Liver (tissue), 3 donors: ENCODE measurements around the gene EZR.

Source experiments
- CTCF ChIP-seq: fragments of 150-350 bp; IDR thresholded peaks from 2 replicates; pipeline ENCODE4 v1.5.1; 2017; ENCODE audit warnings: improper control_type of control experiment, low read depth, low read length; ENCODE audit not compliant: missing input control
- EGR1 ChIP-seq, 2 donors: IDR thresholded peaks; 2 replicates each; pipeline ENCODE4 v1.6.1; 2016 to 2018; ENCODE audit warnings: antibody characterized with exemption in 2 of 2, low read depth in 2 of 2
- GABPA ChIP-seq, 2 donors: IDR thresholded peaks in 1 of 2; conservative IDR thresholded peaks in 1 of 2; 2 replicates each; pipeline ENCODE4 v1.6.1; 2016; ENCODE audit warnings: antibody characterized with exemption in 2 of 2, mild to moderate bottlenecking in 1 of 2, moderate library complexity in 1 of 2
- HNF4G ChIP-seq: IDR thresholded peaks from 2 replicates; pipeline ENCODE4 v1.6.1; 2016; ENCODE audit warnings: antibody characterized with exemption
- JUND ChIP-seq, 2 donors: IDR thresholded peaks; 2 replicates each; pipeline ENCODE4 v1.6.1; 2016; ENCODE audit warnings: antibody characterized with exemption in 2 of 2
- MAX ChIP-seq: IDR thresholded peaks from 2 replicates; pipeline ENCODE4 v1.6.1; 2016; ENCODE audit warnings: antibody characterized with exemption
- RAD21 ChIP-seq, 2 donors: IDR thresholded peaks; 2 replicates each; pipeline ENCODE4 v1.6.1; 2016; ENCODE audit warnings: antibody characterized with exemption in 2 of 2, mild to moderate bottlenecking in 2 of 2
- RXRA ChIP-seq, 2 donors: IDR thresholded peaks; 2 replicates each; pipeline ENCODE4 v1.6.1; 2017 to 2018; ENCODE audit warnings: antibody characterized with exemption in 2 of 2, mild to moderate bottlenecking in 1 of 2
- SP1 ChIP-seq: IDR thresholded peaks from 2 replicates; pipeline ENCODE4 v1.6.1; 2018; ENCODE audit warnings: antibody characterized with exemption, mild to moderate bottlenecking
- TAF1 ChIP-seq: conservative IDR thresholded peaks from 2 replicates; pipeline ENCODE4 v1.6.1; 2016; ENCODE audit warnings: antibody characterized with exemption, mild to moderate bottlenecking
- YY1 ChIP-seq: IDR thresholded peaks from 2 replicates; pipeline ENCODE4 v1.6.1; 2016; ENCODE audit warnings: antibody characterized with exemption, mild to moderate bottlenecking
- TF ChIP-seq, protein P1 (sequence below): IDR thresholded peaks from 2 replicates; pipeline ENCODE4 v1.6.1; 2016; ENCODE audit warnings: antibody characterized with exemption, mild to moderate bottlenecking
- TF ChIP-seq, protein P2 (sequence below): IDR thresholded peaks from 2 replicates; pipeline ENCODE4 v1.6.1; 2016; ENCODE audit warnings: antibody characterized with exemption
- TF ChIP-seq, protein P3 (sequence below): IDR thresholded peaks from 2 replicates; pipeline ENCODE4 v1.6.1; 2016; ENCODE audit warnings: antibody characterized with exemption
- donor health status: healthy.
- donor health status: healthy.

DNA sequence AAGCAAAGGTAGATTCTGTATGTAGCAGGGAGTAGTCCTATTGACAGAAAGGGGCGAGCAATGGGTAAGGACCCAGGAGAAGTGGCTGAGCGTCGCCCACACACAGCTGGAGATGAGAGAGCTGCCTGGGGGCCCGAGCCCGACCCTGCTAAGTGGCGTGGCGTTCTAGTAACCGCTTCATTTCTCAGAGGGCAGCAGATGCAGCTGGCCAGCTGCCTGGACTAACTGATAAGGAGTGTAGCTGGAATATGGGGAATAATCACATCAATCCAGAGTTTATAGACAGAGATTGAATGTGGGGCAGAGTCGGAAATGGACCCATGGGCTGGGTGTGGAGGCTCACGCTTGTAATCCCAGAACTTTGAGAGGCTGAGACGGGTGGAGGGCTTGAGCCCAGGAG is 64.4 kb downstream of the EZR start:
- no peak for TF ChIP-seq CTCF
- no peak for TF ChIP-seq JUND (IDR thresholded peaks at IDR 0.05)
- TF ChIP-seq MAX: no peak
- no peak for TF ChIP-seq GABPA (IDR thresholded peaks at IDR 0.05 in 1 of 2, conservative IDR thresholded peaks at IDR 0.05 in 1 of 2)
- TF ChIP-seq, protein P1, sequence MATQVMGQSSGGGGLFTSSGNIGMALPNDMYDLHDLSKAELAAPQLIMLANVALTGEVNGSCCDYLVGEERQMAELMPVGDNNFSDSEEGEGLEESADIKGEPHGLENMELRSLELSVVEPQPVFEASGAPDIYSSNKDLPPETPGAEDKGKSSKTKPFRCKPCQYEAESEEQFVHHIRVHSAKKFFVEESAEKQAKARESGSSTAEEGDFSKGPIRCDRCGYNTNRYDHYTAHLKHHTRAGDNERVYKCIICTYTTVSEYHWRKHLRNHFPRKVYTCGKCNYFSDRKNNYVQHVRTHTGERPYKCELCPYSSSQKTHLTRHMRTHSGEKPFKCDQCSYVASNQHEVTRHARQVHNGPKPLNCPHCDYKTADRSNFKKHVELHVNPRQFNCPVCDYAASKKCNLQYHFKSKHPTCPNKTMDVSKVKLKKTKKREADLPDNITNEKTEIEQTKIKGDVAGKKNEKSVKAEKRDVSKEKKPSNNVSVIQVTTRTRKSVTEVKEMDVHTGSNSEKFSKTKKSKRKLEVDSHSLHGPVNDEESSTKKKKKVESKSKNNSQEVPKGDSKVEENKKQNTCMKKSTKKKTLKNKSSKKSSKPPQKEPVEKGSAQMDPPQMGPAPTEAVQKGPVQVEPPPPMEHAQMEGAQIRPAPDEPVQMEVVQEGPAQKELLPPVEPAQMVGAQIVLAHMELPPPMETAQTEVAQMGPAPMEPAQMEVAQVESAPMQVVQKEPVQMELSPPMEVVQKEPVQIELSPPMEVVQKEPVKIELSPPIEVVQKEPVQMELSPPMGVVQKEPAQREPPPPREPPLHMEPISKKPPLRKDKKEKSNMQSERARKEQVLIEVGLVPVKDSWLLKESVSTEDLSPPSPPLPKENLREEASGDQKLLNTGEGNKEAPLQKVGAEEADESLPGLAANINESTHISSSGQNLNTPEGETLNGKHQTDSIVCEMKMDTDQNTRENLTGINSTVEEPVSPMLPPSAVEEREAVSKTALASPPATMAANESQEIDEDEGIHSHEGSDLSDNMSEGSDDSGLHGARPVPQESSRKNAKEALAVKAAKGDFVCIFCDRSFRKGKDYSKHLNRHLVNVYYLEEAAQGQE: no peak
- no peak for TF ChIP-seq TAF1
- TF ChIP-seq, protein P2, sequence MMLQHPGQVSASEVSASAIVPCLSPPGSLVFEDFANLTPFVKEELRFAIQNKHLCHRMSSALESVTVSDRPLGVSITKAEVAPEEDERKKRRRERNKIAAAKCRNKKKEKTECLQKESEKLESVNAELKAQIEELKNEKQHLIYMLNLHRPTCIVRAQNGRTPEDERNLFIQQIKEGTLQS: no peak
- no peak for TF ChIP-seq HNF4G
- TF ChIP-seq EGR1 (IDR thresholded peaks at IDR 0.05; ENCODE audit: low read depth in 2 of 2): no peak
- TF ChIP-seq, protein P3, sequence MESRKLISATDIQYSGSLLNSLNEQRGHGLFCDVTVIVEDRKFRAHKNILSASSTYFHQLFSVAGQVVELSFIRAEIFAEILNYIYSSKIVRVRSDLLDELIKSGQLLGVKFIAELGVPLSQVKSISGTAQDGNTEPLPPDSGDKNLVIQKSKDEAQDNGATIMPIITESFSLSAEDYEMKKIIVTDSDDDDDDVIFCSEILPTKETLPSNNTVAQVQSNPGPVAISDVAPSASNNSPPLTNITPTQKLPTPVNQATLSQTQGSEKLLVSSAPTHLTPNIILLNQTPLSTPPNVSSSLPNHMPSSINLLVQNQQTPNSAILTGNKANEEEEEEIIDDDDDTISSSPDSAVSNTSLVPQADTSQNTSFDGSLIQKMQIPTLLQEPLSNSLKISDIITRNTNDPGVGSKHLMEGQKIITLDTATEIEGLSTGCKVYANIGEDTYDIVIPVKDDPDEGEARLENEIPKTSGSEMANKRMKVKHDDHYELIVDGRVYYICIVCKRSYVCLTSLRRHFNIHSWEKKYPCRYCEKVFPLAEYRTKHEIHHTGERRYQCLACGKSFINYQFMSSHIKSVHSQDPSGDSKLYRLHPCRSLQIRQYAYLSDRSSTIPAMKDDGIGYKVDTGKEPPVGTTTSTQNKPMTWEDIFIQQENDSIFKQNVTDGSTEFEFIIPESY: no peak
- no peak for TF ChIP-seq YY1
- TF ChIP-seq SP1: no peak
- no peak for TF ChIP-seq RAD21 (IDR thresholded peaks at IDR 0.05)
- no peak for TF ChIP-seq RXRA (IDR thresholded peaks at IDR 0.05)
